ENCODE measurements around the gene CLDN22. TPM values are rescaled to one million over a fixed set of nuclear protein-coding genes. Genes with fewer than 3 reads are reported as not detected.

The CLDN22 gene
- total and polyA plus RNA-seq, 2 donors (not counting 1 experiment from before 2014, with no cell fraction given), result under 0.01 TPM; not detected in 1

DNA sequence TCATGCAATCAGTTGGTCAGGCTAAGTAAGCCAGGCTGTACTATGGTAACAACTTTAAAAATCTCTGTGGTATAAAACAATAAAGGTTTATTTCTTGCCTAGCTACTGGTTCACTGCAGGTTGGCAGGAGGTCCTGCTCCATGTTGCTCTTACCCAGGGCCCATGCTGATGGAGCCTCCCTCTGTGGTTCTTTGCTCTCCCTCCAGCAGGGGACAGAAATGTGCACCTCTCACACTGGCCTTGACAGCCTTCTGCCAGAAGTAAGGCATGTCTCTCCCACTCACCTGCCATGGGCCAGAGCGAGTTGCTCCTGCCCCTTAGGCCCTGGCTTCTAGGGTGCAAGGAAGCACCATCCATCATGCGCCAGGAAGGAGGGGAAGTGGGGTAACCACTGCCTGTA, 31.1 kb downstream of the CLDN22 start:
- no peaks in the 10 kb centered on the region for H4K20me1 ChIP-seq (ENCODE audit: control insufficient read depth, extremely low read depth, insufficient read depth, low read length)

DNA sequence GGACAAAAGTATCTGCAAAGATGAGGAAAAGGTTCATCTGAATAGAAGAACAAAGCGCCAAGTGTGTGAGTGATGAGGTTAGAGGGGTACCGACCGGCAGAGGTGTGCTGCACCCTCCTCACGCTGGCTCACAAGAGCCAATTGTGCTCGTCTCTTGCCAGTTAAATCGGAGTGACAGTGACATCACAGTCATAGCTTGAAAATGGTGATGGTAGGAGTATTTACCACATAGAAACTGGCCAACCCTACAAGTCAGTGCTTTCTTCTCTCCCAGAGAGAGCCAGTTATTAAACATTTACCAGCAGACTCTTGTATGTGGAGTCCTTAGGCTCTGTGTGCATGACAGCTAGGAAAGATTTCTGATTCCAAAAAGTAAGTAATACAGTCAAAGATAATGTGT, 32.4 kb downstream of the CLDN22 start:
- H3K4me2 ChIP-seq (ENCODE audit: extremely low read depth, insufficient read depth, low read length), result no peak overlapping the region
- no peak overlapping the region for H3K4me3 ChIP-seq (replicated peaks in 1 of 4; ENCODE audit: control extremely low read depth in 1 of 4, insufficient read depth in 1 of 4, low read depth in 3 of 4, low read length in 4 of 4)
- H3K9me3 ChIP-seq (ENCODE audit: control insufficient read depth, insufficient read depth, low read depth, low read length), result no peaks in the 10 kb centered on the region
- no peak for DNase-seq (ENCODE audit: low read depth in 2 of 2)
- TF ChIP-seq, protein P1, sequence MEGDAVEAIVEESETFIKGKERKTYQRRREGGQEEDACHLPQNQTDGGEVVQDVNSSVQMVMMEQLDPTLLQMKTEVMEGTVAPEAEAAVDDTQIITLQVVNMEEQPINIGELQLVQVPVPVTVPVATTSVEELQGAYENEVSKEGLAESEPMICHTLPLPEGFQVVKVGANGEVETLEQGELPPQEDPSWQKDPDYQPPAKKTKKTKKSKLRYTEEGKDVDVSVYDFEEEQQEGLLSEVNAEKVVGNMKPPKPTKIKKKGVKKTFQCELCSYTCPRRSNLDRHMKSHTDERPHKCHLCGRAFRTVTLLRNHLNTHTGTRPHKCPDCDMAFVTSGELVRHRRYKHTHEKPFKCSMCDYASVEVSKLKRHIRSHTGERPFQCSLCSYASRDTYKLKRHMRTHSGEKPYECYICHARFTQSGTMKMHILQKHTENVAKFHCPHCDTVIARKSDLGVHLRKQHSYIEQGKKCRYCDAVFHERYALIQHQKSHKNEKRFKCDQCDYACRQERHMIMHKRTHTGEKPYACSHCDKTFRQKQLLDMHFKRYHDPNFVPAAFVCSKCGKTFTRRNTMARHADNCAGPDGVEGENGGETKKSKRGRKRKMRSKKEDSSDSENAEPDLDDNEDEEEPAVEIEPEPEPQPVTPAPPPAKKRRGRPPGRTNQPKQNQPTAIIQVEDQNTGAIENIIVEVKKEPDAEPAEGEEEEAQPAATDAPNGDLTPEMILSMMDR (conservative IDR thresholded peaks at IDR 0.05 in 1 of 2, IDR thresholded peaks at IDR 0.05 in 1 of 2; ENCODE audit: low read depth in 1 of 2, low read length in 2 of 2), result no peak
- no peak for TF ChIP-seq EZH2 (IDR thresholded peaks at IDR 0.05; ENCODE audit: low read length, missing control alignments)
- H3K27ac ChIP-seq (ENCODE audit: insufficient read depth, low read length), result no peak overlapping the region
- peaks cover 21% of the 10 kb centered on the region for H3K36me3 ChIP-seq (ENCODE audit: control insufficient read depth, insufficient read depth, low read length)
- H3K79me2 ChIP-seq (ENCODE audit: control insufficient read depth, insufficient read depth, low read length), result no peaks in the 10 kb centered on the region
- H3K9ac ChIP-seq (ENCODE audit: insufficient read depth, low read length), result no peak overlapping the region
- no peaks in the 10 kb centered on the region for H4K20me1 ChIP-seq (ENCODE audit: control insufficient read depth, extremely low read depth, insufficient read depth, low read length)
- H3K4me1 ChIP-seq (ENCODE audit: control insufficient read depth, extremely low read depth, insufficient read depth, low read length), result peaks cover 14% of the 10 kb centered on the region
- H2AFZ ChIP-seq (ENCODE audit: low read length), result no peak overlapping the region
- no peaks in the 10 kb centered on the region for H3K27me3 ChIP-seq (ENCODE audit: control insufficient read depth, insufficient read depth, low read length)

More for the DNA sequence above, 31.1 kb downstream of the CLDN22 start:
- Histone ChIP-seq H3K79me2 (ENCODE audit: control insufficient read depth, insufficient read depth, low read length) (no peaks in the 10 kb centered on the region), H3K27me3 (ENCODE audit: control insufficient read depth, insufficient read depth, low read length) (no peaks in the 10 kb centered on the region), H3K27ac (ENCODE audit: insufficient read depth, low read length) (no peak overlapping the region), H3K9ac (ENCODE audit: insufficient read depth, low read length) (no peak overlapping the region), H3K4me2 (ENCODE audit: extremely low read depth, insufficient read depth, low read length) (no peak overlapping the region), H3K4me1 (ENCODE audit: control insufficient read depth, extremely low read depth, insufficient read depth, low read length) (peaks cover 14% of the 10 kb centered on the region), H3K9me3 (ENCODE audit: control insufficient read depth, insufficient read depth, low read depth, low read length) (no peaks in the 10 kb centered on the region), H2AFZ (ENCODE audit: low read length) (no peak overlapping the region), H3K36me3 (ENCODE audit: control insufficient read depth, insufficient read depth, low read length) (peaks cover 20% of the 10 kb centered on the region), H3K4me3 (replicated peaks in 1 of 4; ENCODE audit: control extremely low read depth in 1 of 4, insufficient read depth in 1 of 4, low read depth in 3 of 4, low read length in 4 of 4) (no peak overlapping the region)
- TF ChIP-seq EZH2 (IDR thresholded peaks at IDR 0.05; ENCODE audit: low read length, missing control alignments), result no peak
- TF ChIP-seq, protein P1 (conservative IDR thresholded peaks at IDR 0.05 in 1 of 2, IDR thresholded peaks at IDR 0.05 in 1 of 2; ENCODE audit: low read depth in 1 of 2, low read length in 2 of 2), result no peak
- DNase-seq (ENCODE audit: low read depth in 2 of 2), result no peak

DNA sequence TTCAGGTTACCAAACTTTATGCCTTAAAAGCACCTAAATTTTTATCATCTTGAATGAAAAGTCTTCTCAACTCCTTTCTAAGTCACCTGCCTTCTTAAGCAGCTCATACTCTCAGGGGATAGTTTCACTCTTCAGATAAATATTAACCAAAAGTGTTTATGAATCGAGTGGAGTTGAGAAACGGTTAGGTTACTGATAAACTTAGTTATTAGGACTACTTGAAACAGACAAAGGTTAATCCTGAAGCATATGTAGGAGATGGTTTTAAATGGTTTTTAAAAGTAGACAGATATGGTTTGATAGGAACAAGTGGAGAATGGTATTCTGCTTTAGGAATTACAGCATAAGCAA, 32.8 kb downstream of the CLDN22 start:
- Histone ChIP-seq H3K4me3 (replicated peaks in 1 of 4; ENCODE audit: control extremely low read depth in 1 of 4, insufficient read depth in 1 of 4, low read depth in 3 of 4, low read length in 4 of 4) (no peak overlapping the region), H3K27ac (ENCODE audit: insufficient read depth, low read length) (no peak overlapping the region), H2AFZ (ENCODE audit: low read length) (no peak overlapping the region), H3K9me3 (ENCODE audit: control insufficient read depth, insufficient read depth, low read depth, low read length) (no peaks in the 10 kb centered on the region), H3K27me3 (ENCODE audit: control insufficient read depth, insufficient read depth, low read length) (no peaks in the 10 kb centered on the region), H3K4me2 (ENCODE audit: extremely low read depth, insufficient read depth, low read length) (no peak overlapping the region), H3K4me1 (ENCODE audit: control insufficient read depth, extremely low read depth, insufficient read depth, low read length) (peaks cover 14% of the 10 kb centered on the region), H3K9ac (ENCODE audit: insufficient read depth, low read length) (no peak overlapping the region), H4K20me1 (ENCODE audit: control insufficient read depth, extremely low read depth, insufficient read depth, low read length) (no peaks in the 10 kb centered on the region), H3K79me2 (ENCODE audit: control insufficient read depth, insufficient read depth, low read length) (no peaks in the 10 kb centered on the region), H3K36me3 (ENCODE audit: control insufficient read depth, insufficient read depth, low read length) (peaks cover 21% of the 10 kb centered on the region)
- no peak for TF ChIP-seq EZH2 (IDR thresholded peaks at IDR 0.05; ENCODE audit: low read length, missing control alignments)
- TF ChIP-seq, protein P1 (conservative IDR thresholded peaks at IDR 0.05 in 1 of 2, IDR thresholded peaks at IDR 0.05 in 1 of 2; ENCODE audit: low read depth in 1 of 2, low read length in 2 of 2), result no peak
- no peak for DNase-seq (ENCODE audit: low read depth in 2 of 2)

Data from fibroblast of lung (primary cell).